A375 (cell line): Measurements from ENCODE around the gene KRTAP6-2. TPM values are rescaled to one million over a fixed set of nuclear protein-coding genes. Genes with fewer than 3 reads are reported as not detected.

Experiments
- small RNA-seq: library from RNA; depleted of rRNA; stranded (forward); fragments of <200 nt; gene quantifications from one replicate; pipeline ENCODE3, GENCODE V24; 2014
- total RNA-seq: library from RNA; depleted of rRNA; stranded (reverse); fragments of >200 nt; shearing (Covaris generic); gene quantifications from 2 replicates; pipeline ENCODE4 v1.2.3, GENCODE V29; 2014; rRNA removed

Gene KRTAP6-2, protein sequence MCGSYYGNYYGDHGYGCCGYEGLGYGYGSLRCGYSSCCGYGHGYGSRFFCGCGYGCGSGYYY
- total RNA-seq, result not detected in 2 replicates

DNA sequence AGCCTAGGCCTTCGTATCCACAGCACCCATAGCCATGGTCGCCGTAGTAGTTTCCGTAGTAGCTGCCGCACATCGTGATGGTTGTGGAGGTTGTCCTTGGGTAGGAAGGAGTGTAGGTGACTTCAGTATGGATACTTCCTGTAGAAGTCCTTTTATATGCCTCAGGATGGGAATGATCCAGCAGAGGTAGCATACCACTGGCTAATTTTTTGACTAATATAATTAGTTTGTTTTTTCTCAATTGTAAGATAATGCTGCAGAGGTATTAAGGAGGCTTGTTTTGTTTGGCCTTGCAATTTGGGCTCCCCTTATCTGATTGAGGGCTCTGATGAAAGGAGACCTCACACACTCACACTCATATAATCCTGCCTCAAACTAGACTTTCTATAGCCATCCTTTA is at the start of gene KRTAP6-2:
Gene KRTAP6-2 (minus strand): TSS at position 101 of the 400 bp plus-strand sequence. CDS start 28 bp downstream, at position 73.

DNA sequence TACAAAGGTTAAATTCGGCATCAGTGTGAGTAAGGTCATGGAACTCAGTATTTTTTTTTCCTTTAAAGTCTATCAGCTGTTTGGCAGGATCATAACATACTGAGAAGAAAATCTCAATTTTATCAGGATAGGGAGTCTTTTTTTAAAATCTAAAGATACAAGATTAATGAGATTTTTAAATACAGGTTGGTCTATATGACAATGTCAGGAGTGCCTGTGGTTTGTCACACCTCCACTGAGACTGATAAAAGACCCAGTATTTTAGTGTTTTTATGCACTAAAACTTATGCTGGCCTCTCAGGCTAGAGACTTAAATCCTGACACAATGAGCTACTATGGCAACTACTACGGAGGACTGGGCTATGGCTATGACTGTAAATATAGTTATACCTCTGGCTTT is 43.9 kb upstream of the KRTAP6-2 start, which contains the start of gene KRTAP20-3:
Gene KRTAP20-3 (plus strand): TSS at position 301 of the 400 bp plus-strand sequence.

DNA sequence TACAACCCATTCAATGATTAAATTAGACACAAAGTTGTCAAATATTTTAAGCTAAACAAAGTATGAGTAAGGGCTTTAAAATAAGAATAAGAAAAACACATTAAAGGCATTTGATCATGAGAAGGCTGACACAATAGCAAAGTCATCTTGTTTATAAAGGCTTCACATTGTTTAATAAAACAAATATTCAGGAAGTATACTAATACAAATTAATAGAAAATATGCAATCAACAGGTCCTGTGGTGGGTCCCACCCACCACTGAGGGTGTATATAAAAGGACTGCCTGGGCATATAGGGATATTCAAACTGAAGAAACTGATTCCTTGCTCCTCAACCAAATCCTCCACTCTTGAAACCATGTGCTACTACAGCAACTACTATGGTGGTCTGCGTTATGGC is 36.2 kb upstream of the KRTAP6-2 start, which contains the start of gene KRTAP20-2:
Gene KRTAP20-2 (plus strand): TSS at position 301 of the 400 bp plus-strand sequence. CDS start 58 bp downstream, at position 359.

GRCh38 chr21:30620522-30620921 is 21.8 kb upstream of the KRTAP6-2 start, which contains the start of gene KRTAP20-4:
TSS of gene KRTAP20-4 (plus strand) at chr21:30620627.

DNA sequence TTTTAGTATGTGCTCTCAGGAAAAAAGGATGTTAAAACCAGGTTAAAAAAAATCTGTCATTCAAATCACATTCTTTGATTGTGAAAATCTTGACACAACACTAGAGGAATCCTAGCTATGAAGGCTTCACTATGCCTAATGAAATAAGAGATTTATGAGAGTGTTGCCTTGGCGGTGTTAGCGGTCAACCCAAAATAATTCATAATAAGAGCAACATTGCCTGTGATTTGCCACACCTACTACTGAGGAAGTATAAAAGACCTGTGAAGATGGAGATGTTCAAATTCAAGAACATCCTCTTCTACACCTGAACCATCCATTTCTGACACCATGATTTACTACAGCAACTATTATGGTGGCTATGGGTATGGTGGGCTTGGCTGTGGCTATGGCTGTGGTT is 17.4 kb upstream of the KRTAP6-2 start, which contains the start of gene KRTAP20-1:
Gene KRTAP20-1 (plus strand): TSS at position 301 of the 400 bp plus-strand sequence. CDS start 30 bp downstream, at position 331.

DNA sequence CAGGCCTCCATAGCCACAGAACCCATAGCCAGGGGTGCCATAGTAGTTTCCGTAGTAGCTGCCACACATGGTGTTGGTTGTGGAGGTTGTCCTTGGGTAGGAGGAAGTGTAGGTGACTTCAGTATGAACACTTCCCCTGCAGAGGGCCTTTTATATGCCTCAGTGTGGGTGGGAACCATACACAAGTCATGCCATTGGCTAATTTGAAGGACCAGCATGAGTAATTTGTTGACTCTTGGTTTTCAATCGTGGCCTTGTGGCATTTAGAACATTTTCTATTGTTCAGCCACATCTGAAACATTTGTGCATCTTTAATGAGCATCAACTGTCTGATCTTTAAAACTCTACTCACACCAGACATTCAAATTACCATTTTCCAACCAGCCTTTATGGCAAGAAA is 15.1 kb upstream of the KRTAP6-2 start, which contains the start of gene KRTAP6-1:
Gene KRTAP6-1 (minus strand): TSS at position 95 of the 400 bp plus-strand sequence. CDS start 26 bp downstream, at position 69.

GRCh38 chr21:30600787-30601186 is 2.1 kb upstream of the KRTAP6-2 start, which contains the start of gene KRTAP22-1:
TSS of gene KRTAP22-1 (plus strand) at chr21:30601087.

GRCh38 chr21:30592140-30592539 is 6.6 kb downstream of the KRTAP6-2 start, which contains the start of gene KRTAP6-3:
TSS of gene KRTAP6-3 (plus strand) at chr21:30592440. CDS start at chr21:30592446, 6 bp downstream.

GRCh38 chr21:30590297-30590696 is 8.4 kb downstream of the KRTAP6-2 start, which contains the start of gene KRTAP22-2:
TSS of gene KRTAP22-2 (minus strand) at chr21:30590397.

DNA sequence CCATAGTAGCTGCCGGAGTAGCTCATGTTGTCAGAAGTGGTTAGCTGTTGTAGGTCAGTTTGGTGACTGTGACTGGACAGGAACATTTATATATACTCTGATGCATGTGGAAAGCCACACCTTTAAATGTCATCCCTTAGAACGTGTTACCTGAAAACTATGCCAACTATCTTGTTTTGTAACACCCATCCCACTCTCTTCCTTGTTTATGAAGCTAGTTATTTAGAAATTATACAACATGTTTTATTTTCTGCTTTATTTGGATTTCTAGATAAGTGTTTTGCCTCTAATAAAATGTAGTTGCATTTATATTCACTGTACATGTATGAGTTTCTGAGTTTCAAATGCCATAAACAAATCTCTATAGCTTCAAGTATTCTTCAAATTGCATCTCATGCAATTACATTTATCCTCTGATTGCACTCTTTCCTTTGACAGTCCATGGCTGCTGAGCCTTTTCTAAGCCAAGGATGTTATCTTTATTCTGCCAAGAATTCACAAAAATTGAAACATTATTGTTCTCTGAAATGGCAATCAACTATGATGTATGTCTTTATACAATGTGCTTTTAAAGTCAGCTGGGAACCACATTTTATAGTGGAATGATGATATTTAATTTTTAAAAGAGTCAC is 37.3 kb downstream of the KRTAP6-2 start, which contains the start of gene KRTAP19-7:
Gene KRTAP19-7 (minus strand): TSS at position 51 of the 632 bp plus-strand sequence. CDS start 25 bp downstream, at position 26.

Small RNA genes lying within 50 kb of the gene (small RNA-seq; reads per million reads assigned to genes)
- gene KRTAP20-1 (not detected), gene KRTAP20-3 (not detected), gene KRTAP20-4 (not detected), gene KRTAP22-1 (not detected), gene KRTAP22-2 (not detected)

Other genes starting within 250 kb of the KRTAP6-2 start
- gene KRTAP13-2, start 226.6 kb downstream of the KRTAP6-2 start, total RNA-seq, result not detected in 2 replicates
- gene KRTAP13-1, start 202.9 kb downstream of the KRTAP6-2 start, total RNA-seq, result not detected in 2 replicates
- gene KRTAP13-3, start 173.0 kb downstream of the KRTAP6-2 start, total RNA-seq, result not detected in 2 replicates
- not detected in 2 replicates for gene KRTAP13-4, start 168.7 kb downstream of the KRTAP6-2 start, total RNA-seq
- not detected in 2 replicates for gene KRTAP15-1, start 158.6 kb downstream of the KRTAP6-2 start, total RNA-seq
- not detected in 2 replicates for gene KRTAP19-1, start 118.5 kb downstream of the KRTAP6-2 start, total RNA-seq
- not detected in 2 replicates for gene KRTAP19-2, start 111.5 kb downstream of the KRTAP6-2 start, total RNA-seq
- not detected in 2 replicates for gene KRTAP19-3, start 106.9 kb downstream of the KRTAP6-2 start, total RNA-seq
- not detected in 2 replicates for gene KRTAP19-4, start 101.7 kb downstream of the KRTAP6-2 start, total RNA-seq
- not detected in 2 replicates for gene KRTAP19-5, start 96.8 kb downstream of the KRTAP6-2 start, total RNA-seq
- not detected in 2 replicates for gene KRTAP19-6, start 57.0 kb downstream of the KRTAP6-2 start, total RNA-seq
- gene KRTAP19-7, start 37.6 kb downstream of the KRTAP6-2 start, total RNA-seq, result not detected in 2 replicates
- gene KRTAP22-2, start 8.5 kb downstream of the KRTAP6-2 start, total RNA-seq, result not detected in 2 replicates
- gene KRTAP6-3, start 6.5 kb downstream of the KRTAP6-2 start, total RNA-seq, result not detected in 2 replicates
- gene KRTAP22-1, start 2.2 kb upstream of the KRTAP6-2 start, total RNA-seq, result not detected in 2 replicates
- gene KRTAP6-1, start 15.0 kb upstream of the KRTAP6-2 start, total RNA-seq, result not detected in 2 replicates
- gene KRTAP20-1, start 17.5 kb upstream of the KRTAP6-2 start, total RNA-seq, result not detected in 2 replicates
- not detected in 2 replicates for gene KRTAP20-4, start 21.7 kb upstream of the KRTAP6-2 start, total RNA-seq
- 1.5 TPM in 1 of 2 replicates, not detected in the other for gene KRTAP20-2, start 36.3 kb upstream of the KRTAP6-2 start, total RNA-seq
- gene KRTAP20-3, start 44.0 kb upstream of the KRTAP6-2 start, total RNA-seq, result not detected in 2 replicates
- gene KRTAP21-3, start 119.9 kb upstream of the KRTAP6-2 start, total RNA-seq, result not detected in 2 replicates
- not detected in 2 replicates for gene KRTAP21-2, start 148.4 kb upstream of the KRTAP6-2 start, total RNA-seq
- not detected in 2 replicates for gene KRTAP21-1, start 156.5 kb upstream of the KRTAP6-2 start, total RNA-seq
- not detected in 2 replicates for gene KRTAP8-1, start 214.4 kb upstream of the KRTAP6-2 start, total RNA-seq
- gene KRTAP7-1, start 230.9 kb upstream of the KRTAP6-2 start, total RNA-seq, result not detected in 2 replicates